NCI-H460 (cell line): ENCODE measurements around the gene PREB. TPM values are rescaled to one million over a fixed set of nuclear protein-coding genes. Genes with fewer than 3 reads are reported as not detected.
"Not testable (repeated sequence)": the region's sequence is repeated elsewhere in the genome, so short reads cannot be mapped to it uniquely, and the experiment has no call there.

ENCODE experiments used
- DNase-seq: peaks from one replicate; pipeline ENCODE4 v3.0.0-alpha.2; 2016; ENCODE audit warnings: low read depth; ENCODE audit errors: extremely low read depth
- total RNA-seq: library from RNA; depleted of rRNA; stranded (reverse); fragments of >200 nt; shearing (Covaris generic); gene quantifications from 2 replicates; pipeline ENCODE4 v1.2.3, GENCODE V29; 2014

PREB gene
- total RNA-seq, 1 experiment from 2014 or later: 52.5 TPM

DNA sequence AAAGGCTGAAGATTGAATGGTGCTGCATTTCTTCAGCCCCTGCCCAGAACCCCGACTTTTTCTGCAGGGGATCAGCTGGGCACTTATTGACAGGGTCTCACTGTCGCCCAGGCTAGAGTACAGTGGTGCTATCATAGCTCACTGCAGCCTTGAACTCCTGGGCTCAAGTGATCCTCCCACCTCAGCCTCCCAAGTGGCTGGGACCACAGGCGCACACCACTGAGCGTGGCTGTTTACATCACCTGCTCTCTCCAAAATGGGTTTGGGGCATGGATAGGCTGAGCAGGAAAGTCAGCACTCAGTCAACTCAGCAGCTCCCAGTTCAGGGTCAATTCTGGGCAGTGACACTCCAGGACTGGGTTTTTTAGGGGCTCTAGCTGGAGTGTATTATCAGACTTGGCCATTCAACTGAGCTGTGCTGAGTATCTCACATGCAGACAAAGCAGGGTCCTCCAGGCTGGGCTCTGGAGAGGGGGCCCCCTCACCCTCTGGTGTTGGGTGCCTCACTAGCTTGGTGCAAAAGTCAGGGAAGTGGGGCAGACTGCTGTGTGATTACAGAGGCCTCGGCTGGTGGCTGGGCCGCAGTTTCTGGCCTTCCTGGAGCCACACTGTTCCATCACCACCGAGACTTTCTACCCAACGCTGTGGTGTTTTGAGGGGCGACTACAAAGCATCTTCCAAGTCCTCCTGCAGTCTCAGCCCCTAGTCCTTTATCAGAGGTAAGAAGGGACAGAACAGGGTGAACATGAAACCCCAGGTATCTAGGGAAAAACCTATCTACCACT lies 6.4 kb downstream of the PREB start:
- DNase-seq: no peak

DNA sequence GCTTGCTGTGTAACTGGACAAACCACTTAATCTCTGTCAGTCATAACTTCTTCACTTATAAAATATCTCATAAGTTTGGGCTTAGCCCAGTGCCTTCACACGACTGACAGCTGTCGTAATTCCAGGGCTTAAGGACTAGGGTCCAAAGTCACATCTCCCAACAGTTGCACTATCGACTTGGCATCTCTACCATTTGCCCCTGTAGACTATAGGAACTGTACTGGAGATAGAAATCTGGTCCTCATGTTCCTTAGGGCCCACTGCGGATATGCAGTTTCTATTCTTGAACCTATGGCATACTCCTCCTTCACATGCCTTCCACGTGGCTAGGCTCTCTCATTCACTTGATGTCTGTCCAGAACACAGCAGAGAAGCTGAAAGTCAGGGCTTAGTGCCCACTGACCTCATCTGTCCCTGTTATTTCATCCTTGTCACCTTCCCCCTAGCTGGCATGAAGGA lies 8.2 kb downstream of the PREB start:
- no peak for DNase-seq

DNA sequence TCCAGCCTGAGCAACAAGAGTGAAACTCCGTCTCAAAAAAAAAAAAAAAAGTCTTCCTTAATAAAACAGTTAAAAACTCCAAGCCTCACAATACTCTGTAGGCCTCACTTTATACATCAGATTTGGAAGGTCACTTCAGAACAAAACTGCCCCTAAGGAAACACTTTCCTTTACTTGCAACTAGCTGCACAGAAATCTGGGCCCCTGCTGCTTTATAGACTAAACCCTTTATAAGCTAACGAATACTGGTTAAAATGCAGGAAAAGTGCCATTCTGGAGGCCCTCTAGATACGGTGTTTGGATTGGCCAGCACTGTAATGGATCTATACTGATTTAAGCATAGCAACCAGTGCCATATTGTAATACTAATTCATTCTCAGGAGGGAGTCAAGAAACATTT lies 9.3 kb downstream of the PREB start:
- DNase-seq: no peak

DNA sequence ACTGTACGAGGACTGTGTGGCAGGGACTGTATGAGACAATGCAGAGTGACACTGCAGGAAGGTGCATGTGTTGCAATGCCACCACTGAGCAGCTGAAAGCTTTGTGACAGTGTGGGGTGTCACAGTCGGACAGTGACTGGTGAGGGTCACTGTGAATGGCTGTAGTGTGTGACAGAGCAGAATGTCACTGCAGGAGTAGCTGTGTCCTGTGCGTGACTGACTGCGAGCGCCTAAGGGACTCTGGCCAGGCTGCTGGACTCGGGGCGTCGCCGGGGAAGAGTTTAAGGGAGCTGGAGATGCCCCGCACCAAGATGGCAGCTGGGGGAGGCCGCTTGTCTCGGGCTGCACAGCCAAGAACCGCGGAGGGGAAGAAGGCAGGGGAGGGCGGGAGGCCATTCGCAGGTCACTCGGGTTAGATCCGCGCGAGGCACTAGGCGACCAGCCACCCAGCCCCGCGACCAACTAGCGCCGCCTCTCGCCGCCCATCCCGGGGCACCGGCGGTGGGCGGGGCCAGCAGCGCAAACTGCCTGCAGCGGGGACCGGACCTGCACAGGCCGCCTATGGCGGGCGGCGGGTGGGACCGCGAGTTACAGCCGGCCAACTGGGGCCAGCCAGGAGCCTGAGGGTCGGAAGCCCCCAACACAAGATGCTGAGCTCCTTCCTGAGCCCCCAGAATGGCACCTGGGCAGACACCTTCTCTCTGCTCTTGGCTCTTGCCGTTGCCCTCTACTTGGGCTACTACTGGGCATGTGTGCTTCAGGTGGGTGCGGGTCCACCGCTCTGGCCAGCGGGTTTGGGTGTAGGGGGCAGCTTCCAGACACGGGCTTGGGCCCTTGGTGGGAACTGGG lies 10.9 kb downstream of the PREB start, which contains the start of gene ABHD1:
Gene ABHD1 (plus strand): TSS at position 514 of the 849 bp plus-strand sequence. CDS start 134 bp downstream, at position 648.
- no peak for DNase-seq

DNA sequence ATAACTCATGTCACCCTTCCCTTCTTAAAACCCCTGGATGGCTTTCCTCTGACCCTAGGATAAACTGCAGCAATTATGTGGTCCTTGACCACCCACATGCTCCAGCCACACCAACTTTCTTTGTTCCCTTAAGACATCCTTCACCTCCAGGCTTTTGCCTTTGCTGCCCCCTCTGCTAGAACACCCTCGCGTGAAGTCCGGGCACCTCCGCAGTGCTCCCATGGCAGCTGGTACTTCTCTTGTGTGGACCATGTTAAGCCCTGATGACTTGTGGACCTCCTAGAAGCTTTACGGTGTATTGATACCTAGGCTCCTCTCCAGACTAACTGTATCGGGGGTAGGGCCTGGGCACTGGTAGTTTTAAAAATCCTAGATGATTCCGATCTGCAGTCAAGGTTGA lies 11.6 kb downstream of the PREB start:
- no peak for DNase-seq

DNA sequence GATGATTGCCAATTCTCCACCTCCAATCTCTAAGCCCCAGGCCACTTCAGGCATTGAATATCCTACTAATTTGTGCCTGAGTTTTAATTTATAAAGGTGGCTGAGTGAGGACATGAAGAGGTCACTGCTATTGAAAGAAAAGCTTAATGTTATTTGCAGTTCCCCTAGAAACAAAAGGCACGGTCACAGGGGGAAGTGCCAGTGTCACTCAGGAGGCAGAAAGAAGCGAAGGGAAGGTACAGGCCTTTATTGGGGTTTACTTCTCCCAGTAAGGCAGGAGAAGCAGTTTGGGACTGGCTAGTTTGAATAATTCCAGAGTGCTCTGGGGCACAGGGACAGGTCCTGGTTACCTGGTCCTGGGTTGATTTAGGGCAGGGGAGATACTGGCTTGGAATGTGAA lies 12.5 kb downstream of the PREB start:
- DNase-seq: no peak

DNA sequence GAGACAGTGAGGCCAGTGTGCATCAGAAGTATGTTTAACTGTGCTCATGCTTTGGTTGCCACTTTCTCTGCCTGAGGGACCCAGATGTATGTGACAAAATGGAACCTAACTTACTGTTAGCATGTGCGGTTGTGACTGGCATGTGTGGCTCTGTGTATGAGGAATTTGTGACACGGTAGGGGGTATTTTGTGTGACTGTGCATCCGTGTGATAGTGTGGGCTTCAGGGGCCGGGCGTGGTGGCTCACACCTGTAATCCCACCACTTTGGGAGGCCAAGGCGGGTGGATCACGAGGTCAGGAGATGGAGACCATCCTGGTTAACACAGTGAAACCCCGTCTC lies 15.1 kb downstream of the PREB start:
- DNase-seq: not testable (repeated sequence)

DNA sequence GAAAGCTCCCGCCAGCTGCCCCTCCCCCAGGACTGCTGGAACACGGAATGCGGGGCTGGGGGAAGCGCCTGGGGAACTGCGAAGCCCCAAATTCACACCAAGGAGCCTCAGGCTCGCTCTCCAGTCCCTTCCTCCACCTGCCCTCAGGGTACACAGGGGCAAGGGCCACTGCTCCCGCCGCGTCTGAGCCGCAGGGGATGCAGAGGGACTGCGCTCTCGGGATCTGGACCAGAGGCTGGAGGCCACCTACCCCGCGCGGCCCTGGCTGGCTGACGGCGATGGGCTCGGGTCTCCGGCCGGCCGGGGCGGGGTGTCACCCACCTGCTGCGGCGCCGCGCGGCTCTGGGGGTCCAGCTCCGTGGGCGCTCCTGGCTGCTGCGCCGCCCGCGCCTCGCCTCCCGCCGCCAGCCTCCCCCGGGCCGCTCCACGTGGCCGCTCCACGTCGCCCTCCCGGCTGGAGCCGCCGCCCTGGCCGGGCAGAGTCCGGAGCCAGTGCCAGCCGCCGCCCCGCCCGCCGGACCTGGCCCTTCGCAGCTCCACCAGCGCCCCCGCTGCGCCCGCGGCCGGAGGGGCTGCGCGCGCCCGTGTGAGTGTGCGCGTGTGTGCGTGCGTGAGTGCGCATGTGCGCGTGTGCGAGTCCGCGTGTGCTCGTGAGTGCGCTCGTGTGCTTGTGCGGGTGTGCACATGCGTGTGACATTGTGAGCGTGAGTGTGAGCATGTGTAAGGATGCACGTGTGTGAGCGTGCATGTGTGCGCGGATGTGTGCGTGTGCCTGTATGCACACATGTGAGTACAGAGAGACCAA lies 15.7 kb downstream of the PREB start, which contains the start of gene CGREF1:
Gene CGREF1 (minus strand): TSS at position 604 of the 805 bp plus-strand sequence. CDS start 14,762 bp downstream, outside the sequence.
- no peak for DNase-seq

DNA sequence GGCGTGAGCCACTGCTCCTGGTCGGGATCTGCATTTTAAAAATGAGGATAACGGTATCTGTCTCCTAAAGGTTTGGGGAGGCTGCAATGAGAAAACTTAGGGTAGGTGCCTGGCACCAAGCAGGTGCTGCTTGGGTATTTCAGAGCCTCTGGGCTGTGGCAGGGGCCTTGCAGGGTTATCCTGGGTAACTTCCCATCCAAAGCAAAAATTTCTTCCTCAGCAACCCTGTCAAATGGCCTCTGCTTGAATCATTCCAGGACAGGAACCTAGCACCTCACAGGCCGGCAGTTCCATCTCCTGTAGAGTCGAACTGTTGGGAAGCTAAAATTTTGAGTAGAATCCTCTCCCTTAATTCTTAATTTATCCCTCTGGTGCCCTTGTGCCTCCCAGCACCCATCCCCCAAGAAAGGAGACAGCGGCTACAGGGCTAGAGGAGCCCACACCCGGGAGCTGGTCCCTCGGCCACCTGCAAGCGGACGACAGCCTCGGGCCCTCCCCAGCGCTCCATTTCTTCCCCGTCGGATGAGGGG lies 16.4 kb downstream of the PREB start:
- no peak for DNase-seq

DNA sequence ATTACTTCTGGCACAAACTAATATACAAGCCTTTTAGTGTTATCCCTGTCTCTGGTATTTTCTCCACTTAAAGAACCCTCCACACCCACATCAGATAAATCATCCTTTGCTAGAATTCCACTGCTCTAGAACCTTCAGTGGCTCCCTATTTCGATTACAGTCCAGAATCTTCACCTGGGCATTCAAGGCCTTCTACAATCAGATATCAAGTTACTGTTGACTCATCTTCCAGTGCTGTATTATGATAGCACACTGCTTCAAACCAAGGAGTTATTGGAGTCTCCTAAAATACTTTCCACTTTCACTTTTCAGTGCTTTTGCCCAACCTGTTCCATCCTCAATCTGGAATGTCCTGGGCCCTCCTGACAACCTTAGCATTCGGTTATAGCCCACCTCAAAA lies 18.9 kb downstream of the PREB start:
- DNase-seq: no peak

DNA sequence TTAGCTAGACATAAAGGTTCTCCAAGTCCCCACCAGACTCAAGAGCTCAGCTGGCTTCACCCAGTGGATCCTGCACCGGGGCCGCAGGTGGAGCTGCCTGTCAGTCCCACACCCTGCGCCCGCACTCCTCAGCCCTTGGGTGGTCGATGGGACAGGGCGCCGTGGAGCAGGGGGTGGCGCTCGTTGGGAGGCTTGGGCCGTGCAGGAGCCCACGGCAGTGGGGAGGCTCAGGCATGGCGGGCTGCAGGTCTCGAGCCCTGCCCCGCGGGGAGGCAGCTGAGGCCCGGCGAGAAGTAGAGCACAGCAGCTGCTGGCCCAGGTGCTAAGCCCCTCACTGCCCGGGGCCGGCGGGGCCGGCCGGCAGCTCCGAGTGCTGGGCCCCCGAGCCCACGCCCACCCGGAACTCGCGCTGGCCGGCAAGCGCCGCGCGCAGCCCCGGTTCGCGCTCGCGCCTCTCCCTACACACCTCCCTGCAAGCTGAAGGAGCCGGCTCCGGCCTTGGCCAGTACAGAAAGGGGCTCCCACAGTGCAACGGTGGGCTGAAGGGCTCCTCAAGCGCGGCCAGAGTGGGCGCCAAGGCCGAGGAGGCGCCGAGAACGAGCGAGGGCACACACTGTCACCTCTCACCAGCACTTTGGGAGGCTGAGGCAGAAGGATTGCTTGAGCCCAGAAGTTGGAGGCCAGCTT lies 22.9 kb downstream of the PREB start:
- not testable (repeated sequence) for DNase-seq

DNA sequence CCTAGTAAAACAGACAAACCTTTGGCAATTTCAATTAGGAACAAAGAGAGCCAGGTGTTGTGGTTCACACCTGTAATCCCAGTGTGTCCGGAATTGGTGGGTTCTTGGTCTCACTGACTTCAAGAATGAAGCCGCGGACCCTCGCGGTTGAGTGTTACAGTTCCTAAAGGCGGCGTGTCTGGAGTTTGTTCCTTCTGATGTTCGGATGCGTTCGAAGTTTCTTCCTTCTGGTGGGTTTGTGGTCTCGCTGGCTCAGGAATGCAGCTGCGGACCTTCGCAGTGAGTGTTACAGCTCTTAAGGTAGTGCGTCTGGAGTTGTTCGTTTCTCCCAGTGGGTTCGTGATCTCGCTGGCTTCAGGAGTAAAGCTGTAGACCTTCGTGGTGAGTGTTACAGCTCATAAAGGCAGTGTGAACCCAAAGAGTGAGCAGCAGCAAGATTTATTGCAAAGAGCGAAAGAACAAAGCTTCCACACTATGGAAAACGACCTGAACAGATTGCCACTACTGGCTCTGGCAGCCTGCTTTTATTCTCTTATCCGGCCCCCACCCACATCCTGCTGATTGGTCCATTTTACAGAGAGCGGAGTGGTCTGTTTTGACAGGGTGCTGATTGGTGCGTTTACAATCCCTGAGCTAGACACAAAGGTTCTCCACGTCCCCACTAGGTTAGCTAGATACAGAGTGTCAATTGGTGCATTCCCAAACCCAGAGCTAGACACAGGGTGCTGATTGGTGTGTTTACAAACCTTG lies 23.7 kb downstream of the PREB start:
- DNase-seq: not testable (repeated sequence)

DNA sequence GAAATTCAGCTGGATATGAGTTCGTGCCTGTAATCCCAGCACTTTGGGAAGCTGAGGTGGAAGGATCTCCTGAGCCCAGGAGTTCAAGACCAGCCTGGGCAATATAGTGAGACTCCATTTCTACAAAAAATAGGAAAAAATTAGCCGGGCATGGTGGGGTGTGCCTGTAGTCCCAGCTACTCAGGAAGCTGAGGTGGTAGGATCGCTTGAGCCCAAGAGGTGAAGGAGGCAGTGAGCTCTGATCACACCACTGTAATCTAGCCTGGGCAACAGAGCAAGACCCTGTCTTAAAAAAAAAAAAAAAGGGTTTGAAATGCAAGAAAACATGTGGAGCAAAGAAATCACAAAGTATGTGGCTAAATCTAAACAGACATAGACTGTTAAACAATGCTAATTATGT lies 25.4 kb downstream of the PREB start:
- DNase-seq: no peak

DNA sequence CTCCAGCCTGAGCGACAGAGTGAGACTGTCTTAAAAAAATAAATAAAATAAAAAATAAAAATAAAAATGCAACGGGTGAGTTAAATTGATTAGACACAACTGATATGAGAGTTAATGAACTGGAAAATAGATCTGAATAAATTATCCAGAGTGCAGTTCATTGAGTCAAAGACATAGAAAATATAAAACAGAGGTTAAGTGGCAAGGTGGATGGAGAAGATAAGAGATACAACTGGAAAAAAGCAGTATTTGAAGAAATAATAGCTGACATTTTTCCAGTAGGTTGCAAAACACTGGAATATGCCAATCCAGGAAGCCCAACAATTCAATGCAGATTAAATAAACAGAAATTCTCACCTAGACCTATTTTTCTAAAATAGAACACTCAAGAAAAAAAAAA lies 26.2 kb downstream of the PREB start:
- no peak for DNase-seq

DNA sequence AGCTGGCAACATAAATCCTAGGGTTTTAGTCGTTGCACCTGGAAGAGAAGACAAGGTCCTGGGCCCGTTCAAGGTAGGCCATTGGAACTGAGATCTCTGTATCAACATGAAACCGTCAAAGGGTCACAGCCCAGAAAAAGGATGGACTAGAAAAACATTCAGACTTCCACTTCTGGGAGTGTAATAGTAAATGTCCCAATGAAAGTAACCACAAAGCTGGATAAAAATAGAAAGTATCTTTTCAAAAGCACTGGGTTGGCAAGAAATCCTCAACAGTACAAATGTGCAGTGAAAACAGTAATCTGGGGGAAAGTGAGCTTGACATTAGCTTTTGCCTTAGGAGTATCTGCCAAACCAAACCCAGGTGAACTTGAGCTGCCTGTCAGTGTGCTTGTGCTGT lies 28.5 kb downstream of the PREB start:
- no peak for DNase-seq

DNA sequence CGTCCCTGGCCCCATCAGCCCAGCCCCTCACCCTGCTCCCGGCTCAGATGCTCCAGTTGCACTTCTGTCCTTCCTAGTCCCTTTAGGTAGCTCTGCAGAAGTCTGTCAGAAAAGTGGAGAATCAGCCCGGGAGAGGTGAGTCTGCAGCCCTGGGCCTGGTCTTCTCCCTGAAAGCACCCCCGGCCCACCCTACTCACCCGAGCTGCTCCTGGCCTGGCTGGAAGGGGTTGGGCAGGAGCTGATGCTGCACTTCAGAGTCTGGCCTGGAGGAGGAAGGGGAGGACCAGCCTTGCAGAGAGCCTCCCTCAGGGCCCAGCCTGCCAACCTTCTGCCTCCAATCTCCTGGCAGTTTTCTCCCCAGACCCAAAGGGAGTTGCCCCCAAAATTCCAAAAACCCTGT lies 32.1 kb downstream of the PREB start:
- no peak for DNase-seq

DNA sequence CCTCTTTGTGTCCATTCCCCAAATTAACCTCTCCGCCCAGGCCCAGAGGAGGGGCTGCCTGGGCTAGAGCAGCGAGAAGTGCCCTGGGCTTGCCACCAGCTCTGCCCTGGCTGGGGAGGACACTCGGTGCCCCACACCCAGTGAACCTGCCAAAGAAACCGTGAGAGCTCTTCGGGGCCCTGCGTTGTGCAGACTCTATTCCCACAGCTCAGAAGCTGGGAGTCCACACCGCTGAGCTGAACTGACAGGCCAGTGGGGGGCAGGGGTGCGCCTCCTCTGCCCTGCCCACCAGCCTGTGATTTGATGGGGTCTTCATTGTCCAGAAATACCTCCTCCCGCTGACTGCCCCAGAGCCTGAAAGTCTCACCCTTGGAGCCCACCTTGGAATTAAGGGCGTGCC lies 34.4 kb downstream of the PREB start:
- DNase-seq: no peak

DNA sequence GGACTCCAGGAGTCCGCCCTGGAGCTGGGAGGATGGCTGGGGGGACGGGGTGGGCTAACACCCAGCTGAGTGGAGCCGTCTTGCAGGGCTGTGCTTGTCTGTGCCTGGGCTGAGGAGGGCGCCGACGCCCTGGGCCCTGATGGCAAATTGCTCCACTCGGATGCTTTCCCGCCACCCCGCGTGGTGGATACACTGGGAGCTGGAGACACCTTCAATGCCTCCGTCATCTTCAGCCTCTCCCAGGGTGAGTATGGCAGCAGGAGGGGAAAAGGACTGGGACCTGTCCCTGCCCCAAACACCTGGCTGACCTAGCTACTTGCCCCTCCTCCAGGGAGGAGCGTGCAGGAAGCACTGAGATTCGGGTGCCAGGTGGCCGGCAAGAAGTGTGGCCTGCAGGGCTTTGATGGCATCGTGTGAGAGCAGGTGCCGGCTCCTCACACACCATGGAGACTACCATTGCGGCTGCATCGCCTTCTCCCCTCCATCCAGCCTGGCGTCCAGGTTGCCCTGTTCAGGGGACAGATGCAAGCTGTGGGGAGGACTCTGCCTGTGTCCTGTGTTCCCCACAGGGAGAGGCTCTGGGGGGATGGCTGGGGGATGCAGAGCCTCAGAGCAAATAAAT lies 35.0 kb downstream of the PREB start:
- no peak for DNase-seq

DNA sequence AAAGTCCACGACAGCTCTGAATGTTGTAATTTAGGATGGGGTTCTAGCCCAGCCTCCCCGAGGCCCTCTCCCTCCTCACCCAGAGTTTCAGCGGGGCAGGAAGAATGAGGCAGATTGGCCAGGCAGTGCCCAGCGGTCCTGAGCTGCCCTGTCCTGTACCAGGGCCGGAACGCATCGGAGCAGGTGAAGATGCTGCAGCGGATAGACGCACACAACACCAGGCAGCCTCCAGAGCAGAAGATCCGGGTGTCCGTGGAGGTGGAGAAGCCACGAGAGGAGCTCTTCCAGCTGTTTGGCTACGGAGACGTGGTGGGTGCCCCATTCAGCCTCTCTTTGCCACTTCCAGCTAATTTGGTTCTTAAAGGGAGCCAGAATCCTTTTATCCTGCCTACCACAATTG lies 37.1 kb downstream of the PREB start:
- no peak for DNase-seq
